ENCODE results near the gene CTNNB1. TPM values are rescaled to one million over a fixed set of nuclear protein-coding genes. Genes with fewer than 3 reads are reported as not detected.

Gene CTNNB1
- total RNA-seq = 806 and 975 TPM in 2 replicates

DNA sequence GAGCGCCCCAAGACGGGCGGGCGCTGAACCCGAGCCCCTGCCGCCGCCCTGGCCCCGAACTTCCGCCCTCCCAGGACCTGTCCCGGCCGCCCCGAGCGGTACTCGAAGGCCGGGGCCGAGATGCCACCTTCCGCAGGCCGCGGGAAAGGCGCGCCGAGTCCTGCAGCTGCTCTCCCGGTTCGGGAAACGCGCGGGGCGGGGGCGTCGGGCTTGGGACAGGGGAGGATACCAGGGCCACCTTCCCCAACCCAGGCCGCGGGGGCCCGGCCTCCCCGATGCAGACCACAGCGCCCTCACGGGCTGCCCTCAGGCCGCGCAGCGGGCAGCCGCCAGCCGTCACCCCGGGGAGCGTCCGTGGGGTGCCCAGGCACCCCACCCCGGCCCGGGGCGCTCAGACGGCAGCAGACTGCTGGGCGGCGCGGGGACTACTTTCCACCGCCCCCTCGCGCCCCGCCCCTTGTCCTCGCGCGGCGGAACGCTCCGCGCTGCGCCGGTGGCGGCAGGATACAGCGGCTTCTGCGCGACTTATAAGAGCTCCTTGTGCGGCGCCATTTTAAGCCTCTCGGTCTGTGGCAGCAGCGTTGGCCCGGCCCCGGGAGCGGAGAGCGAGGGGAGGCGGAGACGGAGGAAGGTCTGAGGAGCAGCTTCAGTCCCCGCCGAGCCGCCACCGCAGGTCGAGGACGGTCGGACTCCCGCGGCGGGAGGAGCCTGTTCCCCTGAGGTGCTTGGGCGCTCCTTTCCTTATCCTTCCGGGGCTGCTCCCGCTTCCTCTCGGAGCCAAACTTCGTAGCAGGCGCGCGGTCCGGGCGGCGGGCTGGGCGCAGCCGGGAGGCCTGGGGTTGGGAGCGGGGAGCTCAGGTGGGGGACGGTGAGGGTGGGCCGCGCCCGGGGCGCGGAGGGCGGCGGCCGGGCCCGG lies at the start of gene CTNNB1:
Gene CTNNB1 (plus strand): TSS at position 556 of the 916 bp plus-strand sequence. CDS start 24,564 bp downstream, outside the sequence.

Measured in uterine smooth muscle cell (primary cell).